HG03469 (cell line): Measurements from ENCODE around the gene PTPN1.

Source experiments
- ATAC-seq: cut with Tn5 transposase; IDR thresholded peaks from one replicate; pipeline ENCODE4 v1.9.1; 2021; ENCODE audit warnings: mild to moderate bottlenecking, moderate library complexity, moderate number of reproducible peaks; ENCODE audit not compliant: unreplicated experiment

PTPN1 gene

DNA sequence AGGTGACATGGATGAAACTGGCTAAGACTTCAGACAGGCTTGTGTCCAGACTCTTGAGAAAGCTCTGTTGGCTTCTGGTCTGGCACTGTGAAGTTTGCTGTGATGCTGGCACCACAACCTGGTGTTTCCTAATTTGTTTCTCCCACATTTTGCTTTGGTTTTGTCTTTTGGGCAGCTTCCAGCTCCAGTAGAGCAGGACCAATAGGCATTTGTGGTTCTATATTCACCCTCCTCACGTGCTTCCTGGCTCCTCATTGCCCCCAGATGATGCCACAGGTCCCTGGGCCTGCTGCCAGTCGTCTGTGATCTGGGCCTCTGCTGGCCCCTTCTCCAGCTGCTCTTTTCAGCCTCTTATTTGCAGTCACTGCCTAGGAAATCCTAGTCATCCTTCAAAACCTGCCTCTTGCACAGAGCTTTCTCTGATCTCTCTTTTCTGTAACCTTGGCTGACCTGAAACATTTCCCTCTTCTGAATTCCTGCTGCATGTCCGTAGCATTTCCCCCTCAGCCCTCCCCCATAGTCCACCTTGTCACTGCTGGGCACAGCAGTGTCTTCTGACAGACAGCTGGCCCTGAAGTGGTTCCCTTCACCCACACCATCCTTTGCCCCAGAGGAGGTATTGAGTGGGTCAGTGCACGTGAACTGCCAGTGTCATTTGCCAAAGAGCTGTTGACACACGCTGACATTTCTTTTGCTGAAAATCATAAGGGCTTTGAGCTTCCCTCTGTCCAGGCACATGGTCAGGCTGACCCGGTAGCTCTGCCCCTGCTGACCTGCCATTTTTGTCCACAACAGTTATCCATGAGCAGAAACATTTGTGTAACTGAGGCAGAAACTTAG, 63.0 kb downstream of the PTPN1 start:
- no peak for ATAC-seq

DNA sequence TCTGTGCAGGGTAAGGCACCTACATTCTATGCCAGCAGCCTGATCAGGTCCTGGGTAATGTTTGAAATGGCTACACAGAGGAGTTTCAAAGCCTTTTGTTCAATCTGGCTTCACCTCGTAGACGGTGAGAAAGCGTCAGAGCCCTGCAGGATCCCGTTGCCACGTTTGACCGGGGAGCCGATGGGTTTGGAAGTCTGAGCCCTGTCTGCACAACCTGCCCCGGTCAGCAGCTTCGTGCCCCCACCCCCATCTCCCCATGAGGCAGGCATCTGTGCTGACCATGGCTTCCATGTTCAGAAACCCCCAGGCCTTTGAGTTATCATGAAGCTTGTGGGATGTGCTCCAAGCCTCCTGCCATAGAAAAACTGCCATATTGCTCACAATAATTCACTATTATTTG, 63.9 kb downstream of the PTPN1 start:
- no peak for ATAC-seq

DNA sequence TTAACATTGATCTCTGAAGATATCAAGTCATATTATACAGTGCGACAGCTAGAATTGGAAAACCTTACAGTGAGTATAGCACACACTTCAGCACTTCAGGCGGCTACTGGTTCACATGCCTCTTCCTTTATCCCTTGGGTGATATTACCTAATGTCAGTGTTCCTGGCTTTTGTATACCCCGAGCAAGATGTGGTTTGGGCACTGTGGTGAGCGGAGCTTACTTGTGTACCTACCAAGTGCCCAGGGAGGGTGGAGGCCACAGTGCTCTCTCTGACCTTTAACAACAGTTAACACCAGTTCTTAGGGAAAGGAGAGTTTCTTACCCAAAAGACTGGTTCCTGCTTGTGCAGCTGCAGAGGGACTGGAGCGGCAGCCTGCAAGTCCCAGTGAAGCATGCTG, 64.4 kb downstream of the PTPN1 start:
- ATAC-seq: no peak

DNA sequence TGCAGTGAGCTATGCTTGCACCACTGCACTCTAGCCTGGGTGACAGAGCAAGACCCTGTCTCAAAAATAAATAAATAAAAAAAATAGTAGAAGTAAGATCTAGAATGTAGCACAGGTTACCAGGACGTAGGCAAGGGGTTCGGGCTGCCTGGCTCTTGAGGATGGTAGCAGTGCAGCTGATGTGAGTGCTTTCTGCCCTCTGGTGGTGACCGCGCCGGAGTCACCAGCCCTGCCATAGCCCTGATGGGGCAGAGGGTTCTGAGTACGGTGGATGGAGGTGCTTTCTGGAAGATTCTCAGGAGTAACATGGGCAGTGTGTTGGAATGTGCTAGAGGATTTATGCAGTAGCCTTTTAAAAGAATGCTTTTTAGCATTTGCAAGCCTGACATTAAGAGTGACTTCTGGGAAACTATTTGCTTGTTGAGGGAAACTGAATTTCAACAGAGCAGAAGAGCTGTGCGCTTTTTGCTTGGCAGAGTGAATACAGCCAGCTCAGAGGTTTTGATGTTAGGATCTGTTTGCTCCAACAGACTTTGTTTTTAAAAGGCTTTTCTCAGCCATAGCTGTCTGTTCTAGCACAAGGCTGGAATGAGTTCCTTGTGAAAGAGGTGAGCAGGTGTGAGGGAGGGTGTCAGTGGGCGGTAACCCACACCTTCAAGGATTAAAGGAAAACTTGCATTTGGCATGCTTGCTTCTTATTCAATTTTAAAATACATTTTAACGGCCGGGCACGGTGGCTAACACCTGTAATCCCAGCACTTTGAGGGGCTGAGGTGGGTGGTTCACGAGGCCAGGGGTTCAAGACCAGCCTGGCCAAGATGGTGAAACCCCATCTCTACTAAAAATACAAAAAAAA, 65.9 kb downstream of the PTPN1 start:
- no peak for ATAC-seq

DNA sequence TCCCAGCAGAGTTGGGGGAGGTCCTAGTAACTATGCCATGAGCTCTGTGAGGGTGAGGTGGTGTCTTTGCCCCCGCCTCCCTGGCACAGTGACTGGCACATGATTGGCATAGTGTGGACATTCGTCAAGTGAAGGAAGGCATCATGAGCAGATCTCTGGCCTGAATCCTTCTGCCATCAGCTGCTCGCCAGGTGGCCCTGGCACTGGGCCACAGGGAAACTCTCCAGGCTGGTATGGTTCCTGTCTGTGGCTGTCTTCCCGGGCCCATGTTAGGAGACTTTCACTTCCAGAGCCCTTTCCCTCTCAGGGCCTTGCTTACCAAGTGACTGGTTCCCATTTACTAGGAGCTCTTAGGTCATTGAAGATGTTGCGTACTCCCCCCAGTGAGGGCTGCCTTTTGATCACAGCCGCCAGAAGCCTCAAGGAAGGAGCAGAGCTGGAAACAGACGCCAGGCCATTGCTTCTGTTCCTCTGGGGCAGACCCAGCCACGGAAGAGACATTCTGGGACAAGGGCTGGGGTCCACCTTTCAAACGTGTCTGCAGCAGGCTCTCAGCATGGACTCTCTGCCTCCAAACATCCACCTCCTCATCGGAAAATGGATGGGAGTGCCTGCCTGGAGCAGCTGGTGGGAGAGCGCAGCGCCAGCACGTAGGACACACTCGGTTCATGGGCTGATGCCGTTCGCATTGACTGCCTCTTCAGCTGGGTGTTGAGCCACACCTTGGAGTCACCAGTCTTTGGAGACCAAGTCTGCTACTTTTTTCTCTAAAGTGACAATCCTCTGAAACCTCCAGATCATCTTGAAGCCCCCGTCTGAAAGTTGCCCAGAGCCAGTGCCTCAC, 67.2 kb downstream of the PTPN1 start:
- no peak for ATAC-seq

DNA sequence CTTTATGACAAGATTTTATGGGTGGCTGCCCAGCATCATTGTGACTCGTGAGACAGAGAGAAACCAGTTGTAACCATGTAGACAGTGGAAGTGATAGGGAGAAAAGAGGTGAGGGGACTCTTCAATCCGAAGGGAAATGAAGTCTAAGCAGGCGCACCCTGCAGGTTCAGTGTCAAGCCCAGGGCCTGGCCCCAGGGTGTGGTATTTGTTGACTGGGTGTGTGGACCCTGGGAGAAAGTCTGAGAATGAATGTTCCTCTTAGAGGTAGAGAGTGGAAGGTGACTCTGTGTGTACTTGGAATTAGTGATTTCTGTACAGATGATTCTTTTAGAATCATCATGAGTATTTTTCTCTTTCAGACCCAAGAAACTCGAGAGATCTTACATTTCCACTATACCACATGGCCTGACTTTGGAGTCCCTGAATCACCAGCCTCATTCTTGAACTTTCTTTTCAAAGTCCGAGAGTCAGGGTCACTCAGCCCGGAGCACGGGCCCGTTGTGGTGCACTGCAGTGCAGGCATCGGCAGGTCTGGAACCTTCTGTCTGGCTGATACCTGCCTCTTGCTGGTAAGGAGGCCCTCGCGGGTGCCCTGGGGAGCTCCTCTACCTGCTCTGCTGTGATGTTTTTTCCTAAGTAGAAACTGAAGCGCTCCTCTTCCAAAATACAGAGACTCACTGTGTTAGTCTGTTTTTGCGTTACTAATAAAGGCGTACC, 68.0 kb downstream of the PTPN1 start:
- ATAC-seq: no peak

DNA sequence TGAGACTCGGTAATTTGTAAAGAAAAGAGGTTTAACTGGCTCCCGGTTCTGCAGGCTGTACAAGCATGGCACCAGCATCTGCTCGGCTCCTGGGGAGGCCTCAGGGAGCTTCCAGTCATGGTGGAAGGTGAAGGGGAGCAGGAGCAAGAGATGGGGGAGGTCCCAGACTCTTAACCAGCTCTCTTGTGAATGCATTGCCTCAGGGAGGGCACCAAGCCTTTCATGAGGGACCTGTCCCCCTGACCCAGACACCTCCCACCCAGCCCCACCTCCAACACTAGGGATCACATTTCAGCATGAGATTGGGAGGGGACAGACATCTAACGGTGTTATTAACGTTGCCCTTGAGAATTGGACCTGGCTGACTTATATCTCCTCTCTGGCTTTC, 68.6 kb downstream of the PTPN1 start:
- no peak for ATAC-seq

DNA sequence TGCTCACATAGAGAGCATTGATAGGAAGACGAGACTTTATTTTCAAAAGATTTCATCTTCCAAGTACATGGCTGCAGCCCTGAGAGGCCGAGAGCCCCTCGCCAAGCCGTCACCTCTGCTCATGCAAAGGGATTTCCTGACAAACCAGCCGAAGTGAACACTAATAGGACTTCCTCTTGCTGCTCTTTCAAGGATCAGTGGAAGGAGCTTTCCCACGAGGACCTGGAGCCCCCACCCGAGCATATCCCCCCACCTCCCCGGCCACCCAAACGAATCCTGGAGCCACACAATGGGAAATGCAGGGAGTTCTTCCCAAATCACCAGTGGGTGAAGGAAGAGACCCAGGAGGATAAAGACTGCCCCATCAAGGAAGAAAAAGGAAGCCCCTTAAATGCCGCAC, 69.3 kb downstream of the PTPN1 start:
- ATAC-seq: no peak

DNA sequence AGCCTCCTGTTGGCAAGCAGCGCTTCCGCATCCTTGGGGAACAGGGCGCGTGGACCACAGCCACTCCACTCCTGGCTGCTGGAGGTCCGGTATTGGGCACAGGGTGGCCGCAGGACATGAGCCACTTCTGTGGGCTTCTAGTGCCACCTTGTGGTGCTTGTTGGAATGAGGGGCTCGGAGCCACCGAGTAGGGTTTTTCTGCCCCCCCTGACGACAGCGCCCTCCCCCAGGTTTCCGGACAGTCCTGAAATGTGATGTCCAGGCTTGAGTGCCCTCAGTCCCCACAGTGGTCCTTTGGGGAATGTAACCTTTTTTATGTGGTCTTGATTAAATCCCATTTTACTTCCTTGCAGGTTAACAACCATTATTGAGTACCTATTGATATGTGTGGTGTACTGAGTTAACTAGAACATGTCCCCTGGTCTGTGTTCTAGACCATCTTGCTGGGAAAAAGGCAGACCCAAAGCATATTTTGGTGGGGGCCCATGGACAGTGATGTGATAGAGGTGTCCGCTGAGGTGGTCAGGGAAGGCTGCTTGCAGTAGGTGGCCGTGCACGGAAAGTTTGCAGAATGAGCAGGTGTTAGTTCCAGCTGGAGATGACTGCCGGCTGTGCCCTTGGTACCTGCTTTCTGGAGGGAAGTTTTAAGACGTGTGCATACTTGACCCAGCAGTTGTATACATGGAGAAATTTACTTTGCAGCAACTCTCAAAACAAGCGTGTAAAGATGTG, 70.0 kb downstream of the PTPN1 start:
- ATAC-seq: no peak

DNA sequence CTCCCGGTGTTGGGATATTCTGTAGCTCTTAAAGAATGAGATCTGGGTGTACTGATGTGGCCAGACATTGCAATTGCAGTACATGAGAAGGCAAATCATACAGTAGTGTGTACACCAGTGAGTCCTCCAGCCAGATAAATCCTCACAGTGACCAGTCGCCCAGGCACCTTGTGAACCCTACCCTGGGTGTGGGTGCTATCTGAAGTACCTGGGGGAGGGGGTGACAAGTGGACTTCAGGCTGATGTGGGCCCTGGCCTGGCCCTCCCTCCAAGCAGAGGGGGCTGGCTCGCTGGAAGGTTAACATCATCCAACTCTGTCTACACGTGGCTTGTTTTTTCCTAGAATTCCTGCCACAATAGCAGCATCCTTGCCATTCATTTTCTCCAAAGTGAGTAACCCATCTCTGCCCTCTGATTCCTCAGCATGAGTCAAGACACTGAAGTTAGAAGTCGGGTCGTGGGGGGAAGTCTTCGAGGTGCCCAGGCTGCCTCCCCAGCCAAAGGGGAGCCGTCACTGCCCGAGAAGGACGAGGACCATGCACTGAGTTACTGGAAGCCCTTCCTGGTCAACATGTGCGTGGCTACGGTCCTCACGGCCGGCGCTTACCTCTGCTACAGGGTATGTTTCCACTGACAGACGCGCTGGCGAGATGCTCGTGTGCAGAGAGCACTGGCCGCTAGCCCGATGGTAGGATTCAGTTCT, 70.8 kb downstream of the PTPN1 start:
- ATAC-seq: no peak

DNA sequence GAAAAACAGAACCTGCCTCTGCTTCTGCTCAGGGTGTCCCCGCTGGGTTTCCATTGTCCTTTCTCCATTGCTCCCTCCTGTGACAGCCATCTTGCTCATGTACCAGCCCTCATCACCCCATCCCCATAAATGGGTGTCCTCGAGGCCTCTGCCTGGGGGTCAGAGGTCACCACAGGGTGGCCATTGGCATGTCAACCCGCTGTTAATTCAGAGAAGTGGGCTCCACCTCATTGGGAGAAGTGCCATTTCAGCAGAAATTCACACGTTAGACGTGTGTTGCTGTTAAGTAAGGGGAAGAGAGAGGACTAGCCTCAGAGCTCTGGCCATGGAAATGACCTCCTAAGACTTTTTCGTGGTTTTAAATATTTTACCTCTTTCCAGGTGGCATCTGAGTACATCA, 71.9 kb downstream of the PTPN1 start:
- no peak for ATAC-seq

DNA sequence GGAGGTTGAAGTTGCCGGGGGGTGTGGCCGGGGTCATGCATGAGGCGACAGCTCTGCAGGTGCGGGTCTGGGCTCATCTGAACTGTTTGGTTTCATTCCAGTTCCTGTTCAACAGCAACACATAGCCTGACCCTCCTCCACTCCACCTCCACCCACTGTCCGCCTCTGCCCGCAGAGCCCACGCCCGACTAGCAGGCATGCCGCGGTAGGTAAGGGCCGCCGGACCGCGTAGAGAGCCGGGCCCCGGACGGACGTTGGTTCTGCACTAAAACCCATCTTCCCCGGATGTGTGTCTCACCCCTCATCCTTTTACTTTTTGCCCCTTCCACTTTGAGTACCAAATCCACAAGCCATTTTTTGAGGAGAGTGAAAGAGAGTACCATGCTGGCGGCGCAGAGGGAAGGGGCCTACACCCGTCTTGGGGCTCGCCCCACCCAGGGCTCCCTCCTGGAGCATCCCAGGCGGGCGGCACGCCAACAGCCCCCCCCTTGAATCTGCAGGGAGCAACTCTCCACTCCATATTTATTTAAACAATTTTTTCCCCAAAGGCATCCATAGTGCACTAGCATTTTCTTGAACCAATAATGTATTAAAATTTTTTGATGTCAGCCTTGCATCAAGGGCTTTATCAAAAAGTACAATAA, 72.5 kb downstream of the PTPN1 start:
- ATAC-seq: no peak

DNA sequence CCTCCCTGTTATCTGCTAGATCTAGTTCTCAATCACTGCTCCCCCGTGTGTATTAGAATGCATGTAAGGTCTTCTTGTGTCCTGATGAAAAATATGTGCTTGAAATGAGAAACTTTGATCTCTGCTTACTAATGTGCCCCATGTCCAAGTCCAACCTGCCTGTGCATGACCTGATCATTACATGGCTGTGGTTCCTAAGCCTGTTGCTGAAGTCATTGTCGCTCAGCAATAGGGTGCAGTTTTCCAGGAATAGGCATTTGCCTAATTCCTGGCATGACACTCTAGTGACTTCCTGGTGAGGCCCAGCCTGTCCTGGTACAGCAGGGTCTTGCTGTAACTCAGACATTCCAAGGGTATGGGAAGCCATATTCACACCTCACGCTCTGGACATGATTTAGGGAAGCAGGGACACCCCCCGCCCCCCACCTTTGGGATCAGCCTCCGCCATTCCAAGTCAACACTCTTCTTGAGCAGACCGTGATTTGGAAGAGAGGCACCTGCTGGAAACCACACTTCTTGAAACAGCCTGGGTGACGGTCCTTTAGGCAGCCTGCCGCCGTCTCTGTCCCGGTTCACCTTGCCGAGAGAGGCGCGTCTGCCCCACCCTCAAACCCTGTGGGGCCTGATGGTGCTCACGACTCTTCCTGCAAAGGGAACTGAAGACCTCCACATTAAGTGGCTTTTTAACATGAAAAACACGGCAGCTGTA, 73.4 kb downstream of the PTPN1 start:
- ATAC-seq: no peak

DNA sequence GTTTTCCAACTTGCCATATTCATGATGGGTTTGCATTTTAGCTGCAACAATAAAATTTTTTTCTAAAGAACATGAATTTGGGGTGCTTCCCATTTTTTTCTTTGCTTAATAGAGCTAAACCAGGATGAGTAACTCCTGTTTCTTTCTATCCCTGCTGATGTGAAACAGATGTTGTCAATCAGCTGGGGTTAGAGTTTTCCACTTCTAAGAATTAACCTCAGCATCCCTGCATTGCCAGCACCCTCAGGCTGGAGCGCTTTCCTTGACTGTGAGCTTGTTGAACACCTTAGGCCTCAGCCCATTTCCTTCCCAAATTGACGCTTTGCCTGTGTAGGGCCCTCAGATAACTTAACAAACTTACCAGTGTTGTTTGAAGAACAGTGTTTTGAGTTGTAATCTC, 74.5 kb downstream of the PTPN1 start:
- ATAC-seq: no peak

DNA sequence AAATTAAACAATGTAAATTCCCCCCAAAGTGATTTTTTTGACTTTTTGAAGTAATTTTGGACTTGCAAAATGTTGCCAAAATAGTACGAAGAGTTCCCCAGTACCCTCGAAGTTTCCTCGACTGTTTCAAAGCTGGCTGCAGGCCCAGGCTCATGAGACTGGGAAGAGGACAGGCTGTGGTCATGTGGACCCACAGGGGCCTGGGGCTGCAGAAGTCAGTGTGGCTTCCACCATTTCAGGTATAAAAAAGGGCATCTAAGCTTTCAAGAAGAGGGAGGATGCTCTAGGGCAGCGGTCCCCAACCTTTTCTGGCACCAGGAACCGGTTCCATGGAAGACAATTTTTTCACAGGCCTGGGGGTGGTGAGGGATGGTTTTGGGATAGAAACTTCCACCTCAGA, 75.0 kb downstream of the PTPN1 start:
- ATAC-seq: no peak

DNA sequence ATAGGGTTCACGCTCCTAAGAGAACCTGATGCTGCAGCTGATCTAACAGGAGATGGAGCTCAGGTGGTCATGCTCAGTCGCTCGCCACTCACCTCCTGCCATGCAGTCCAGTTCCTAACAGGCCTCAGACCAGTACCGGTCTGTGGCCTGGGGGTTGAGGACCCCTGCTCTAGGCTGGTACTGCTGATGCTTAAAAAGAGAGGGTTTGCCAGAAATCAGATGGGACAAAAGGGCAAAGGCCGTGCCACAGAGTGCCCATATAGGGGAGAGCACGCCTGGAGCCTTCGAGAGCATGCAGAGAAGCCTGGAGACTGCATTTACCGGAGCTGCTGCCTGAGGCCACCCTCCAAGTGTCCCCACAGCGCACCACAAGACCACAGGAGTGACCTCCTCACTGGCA, 75.5 kb downstream of the PTPN1 start:
- ATAC-seq: no peak

DNA sequence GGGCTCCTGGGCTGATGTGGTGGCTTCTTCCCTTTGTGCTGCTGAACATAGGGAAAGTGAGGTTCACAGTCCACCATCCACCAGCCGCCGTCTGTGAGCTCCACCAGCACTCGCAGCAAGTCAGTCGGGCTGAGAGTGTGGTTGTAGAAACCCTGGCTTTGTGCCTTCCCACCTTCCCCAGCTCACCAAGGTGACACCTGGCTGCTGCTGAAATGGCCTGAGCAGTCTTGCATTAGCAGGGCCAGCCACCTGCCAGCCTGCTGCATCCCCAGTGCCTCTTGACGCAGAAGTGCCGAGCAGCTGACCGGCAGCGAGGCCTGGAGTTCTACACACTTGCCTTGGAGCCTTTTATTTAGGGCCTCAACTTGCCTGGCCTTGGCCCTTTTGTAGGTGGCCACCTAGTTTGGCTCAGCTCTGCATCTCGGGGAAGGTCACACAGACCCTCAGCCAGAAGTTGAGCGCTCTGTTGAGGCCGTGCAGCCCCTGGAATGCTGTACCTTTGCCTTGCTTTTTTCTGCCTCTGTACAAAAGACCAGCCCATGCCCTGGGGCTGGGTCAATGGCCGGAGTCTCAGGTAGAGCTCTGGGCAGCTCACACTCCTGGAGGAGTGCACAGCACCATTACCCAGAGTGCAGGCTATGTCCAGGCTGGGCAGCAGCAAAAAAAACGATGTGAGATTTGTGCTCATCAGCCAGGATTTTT, 76.5 kb downstream of the PTPN1 start:
- ATAC-seq: no peak
